ENCODE results near the gene EBP. TPM values are rescaled to one million over a fixed set of nuclear protein-coding genes. Genes with fewer than 3 reads are reported as not detected.

The EBP gene
- total and polyA plus RNA-seq, 7 donors = 3.8 to 11.9 (median 8.1) TPM

GRCh38 chrX:48489892-48490291, 31.7 kb upstream of the EBP start:
- no peaks in the 10 kb centered on the region for H3K4me1 ChIP-seq
- ATAC-seq (no peak), DNase-seq (no peak)
- peaks cover 0 to 7% (median 0%) of the 10 kb centered on the region in 3 donors for H3K27me3 ChIP-seq (ENCODE audit: insufficient read depth in 3 of 3, low read length in 2 of 3)
- no peaks in the 10 kb centered on the region for H3K36me3 ChIP-seq (ENCODE audit: insufficient read depth in 1 of 2, low read depth in 1 of 2)
- 86 to 90% (median 89%) methylated on average over 2 of the region's 2 CpGs for WGBS, 3 donors
- intact Hi-C loops (cut with DNase I) = no loop called here
- no peaks in the 10 kb centered on the region for H3K9me3 ChIP-seq
- no peak overlapping the region for H3K27ac ChIP-seq
- no peak overlapping the region for H3K4me3 ChIP-seq
- TF ChIP-seq CTCF (IDR thresholded peaks at IDR 0.05) = no peak

- Histone ChIP-seq H3K9me3 (no peaks in the 10 kb centered on the region), H3K27ac (no peak overlapping the region), H3K27me3 (ENCODE audit: insufficient read depth in 3 of 3, low read length in 2 of 3) (peaks cover 0 to 7% (median 0%) of the 10 kb centered on the region in 3 donors), H3K4me3 (no peak overlapping the region), H3K36me3 (ENCODE audit: insufficient read depth in 1 of 2, low read depth in 1 of 2) (no peaks in the 10 kb centered on the region), H3K4me1 (no peaks in the 10 kb centered on the region)
- no peak for TF ChIP-seq CTCF (IDR thresholded peaks at IDR 0.05)
- DNase-seq = no peak
- intact Hi-C loops (cut with DNase I) = no loop called here
- no peak for ATAC-seq
- 73 to 84% (median 78%) methylated on average over 8 of the region's 8 CpGs for WGBS, 3 donors
These were observed 30.9 kb upstream of the EBP start for GRCh38 chrX:48490661-48491060.

GRCh38 chrX:48491809-48492208, 29.8 kb upstream of the EBP start:
- ATAC-seq (no peak), DNase-seq (no peak)
- Histone ChIP-seq H3K27me3 (ENCODE audit: insufficient read depth in 3 of 3, low read length in 2 of 3) (peaks cover 0 to 7% (median 0%) of the 10 kb centered on the region in 3 donors), H3K36me3 (ENCODE audit: insufficient read depth in 1 of 2, low read depth in 1 of 2) (no peaks in the 10 kb centered on the region), H3K27ac (no peak overlapping the region), H3K4me1 (no peaks in the 10 kb centered on the region), H3K4me3 (no peak overlapping the region), H3K9me3 (no peaks in the 10 kb centered on the region)
- no peak for TF ChIP-seq CTCF (IDR thresholded peaks at IDR 0.05)
- intact Hi-C loops (cut with DNase I) = no loop called here
- WGBS, 3 donors = 87 to 94% (median 93%) methylated on average over 7 to 9 of the region's 9 CpGs

- DNase-seq (no peak), ATAC-seq (no peak)
- 56 to 69% (median 69%) methylated on average over 4 to 7 of the region's 7 CpGs for WGBS, 3 donors
- no peak for TF ChIP-seq CTCF (IDR thresholded peaks at IDR 0.05)
- no peaks in the 10 kb centered on the region for H3K4me1 ChIP-seq
- no peaks in the 10 kb centered on the region for H3K9me3 ChIP-seq
- H3K36me3 ChIP-seq (ENCODE audit: insufficient read depth in 1 of 2, low read depth in 1 of 2) = no peaks in the 10 kb centered on the region
- intact Hi-C loops (cut with DNase I) = no loop called here
- peaks cover 0 to 7% (median 0%) of the 10 kb centered on the region in 3 donors for H3K27me3 ChIP-seq (ENCODE audit: insufficient read depth in 3 of 3, low read length in 2 of 3)
- H3K4me3 ChIP-seq = no peak overlapping the region
- no peak overlapping the region for H3K27ac ChIP-seq
These were observed 29.2 kb upstream of the EBP start for GRCh38 chrX:48492293-48492910.

- intact Hi-C loops (cut with DNase I) = no loop called here
- H3K9me3 ChIP-seq = no peaks in the 10 kb centered on the region
- H3K4me1 ChIP-seq = no peaks in the 10 kb centered on the region
- ATAC-seq = no peak
- no peak for TF ChIP-seq CTCF (IDR thresholded peaks at IDR 0.05)
- no peak overlapping the region for H3K27ac ChIP-seq
- no peak overlapping the region for H3K4me3 ChIP-seq
- H3K27me3 ChIP-seq (ENCODE audit: insufficient read depth in 3 of 3, low read length in 2 of 3) = peaks cover 0 to 7% (median 0%) of the 10 kb centered on the region in 3 donors
- 17 to 34% (median 25%) methylated on average over 8 to 10 of the region's 10 CpGs for WGBS, 3 donors
- no peaks in the 10 kb centered on the region for H3K36me3 ChIP-seq (ENCODE audit: insufficient read depth in 1 of 2, low read depth in 1 of 2)
- no peak for DNase-seq
These were observed 27.7 kb upstream of the EBP start for GRCh38 chrX:48493890-48494364.

Measured in psoas muscle (tissue), 8 donors.